Sigmoid colon (tissue), 7 donors: ENCODE data around the gene ZFYVE1. TPM values are rescaled to one million over a fixed set of nuclear protein-coding genes. Genes with fewer than 3 reads are reported as not detected.
A peak's percentile ranks its signal among the peaks of the same experiment; 100 is the strongest.
"Not testable (repeated sequence)": the region's sequence is repeated elsewhere in the genome, so short reads cannot be mapped to it uniquely, and the experiment has no call there.

Experiments
- DNase-seq: peaks from one replicate; pipeline ENCODE4 v3.0.0-alpha.2; 2019
- H3K27ac ChIP-seq, 4 donors: fragments of 200-600 bp; sonication (generic); one replicate each; pipeline ENCODE4 v1.5.1; 2016 to 2019; ENCODE audit warnings: mild to moderate bottlenecking in 1 of 4
- H3K27me3 ChIP-seq, 3 donors: fragments of 200-600 bp; sonication (generic); one replicate each; pipeline ENCODE4 v1.5.1; 2019; ENCODE audit warnings: mild to moderate bottlenecking in 1 of 3
- H3K36me3 ChIP-seq, 4 donors: fragments of 200-600 bp; sonication (generic); one replicate each; pipeline ENCODE4 v1.5.1; 2016 to 2019
- H3K4me1 ChIP-seq, 4 donors: fragments of 200-600 bp; sonication (generic); one replicate each; pipeline ENCODE4 v1.5.1; 2017 to 2019
- H3K4me3 ChIP-seq, 4 donors: fragments of 200-600 bp; sonication (generic); one replicate each; pipeline ENCODE4 v1.5.1; 2017 to 2019; ENCODE audit warnings: mild to moderate bottlenecking in 2 of 4, moderate library complexity in 1 of 4
- H3K9me3 ChIP-seq, 4 donors: fragments of 200-600 bp in 3 of 4; sonication (generic) in 3 of 4; one replicate each; pipeline versions ENCODE4 v1.5.1 to v1.6.1; 2013 to 2019
- CTCF ChIP-seq, 4 experiments: fragments of 450-650 bp in 3 of 4; fragments of 200-600 bp in 1 of 4; IDR thresholded peaks; one replicate each; pipeline ENCODE4 v1.5.1; 2016 to 2019; ENCODE audit warnings: antibody characterized with exemption in 4 of 4, mild to moderate bottlenecking in 3 of 4, moderate library complexity in 2 of 4
- EP300 ChIP-seq, 4 donors: sonication (generic); formaldehyde crosslinking; IDR thresholded peaks; one replicate each; pipeline ENCODE4 v1.6.1; 2017; ENCODE audit warnings: antibody characterized with exemption in 4 of 4
- POLR2A ChIP-seq, 2 donors: fragments of 450-650 bp; IDR thresholded peaks; one replicate each; pipeline ENCODE4 v1.6.1; 2016; ENCODE audit warnings: antibody characterized with exemption in 2 of 2, mild to moderate bottlenecking in 2 of 2, moderate library complexity in 2 of 2
- POLR2AphosphoS5 ChIP-seq, 4 donors: sonication (generic); formaldehyde crosslinking; IDR thresholded peaks; one replicate each; pipeline ENCODE4 v1.6.1; 2017; ENCODE audit warnings: antibody characterized with exemption in 4 of 4
- WGBS, 2 donors: extraction: QIAGEN DNeasy Blood & Tissue Kit; methylation state at CpG; one replicate each; pipeline ENCODE4 v1.1.7; 2013; 5-methylcytosine and 5-hydroxymethylcytosine counted together
- intact Hi-C: fragments of 100-400 bp; cut with DNase I; formaldehyde crosslinking; loops from one replicate; pipeline ENCODE4 v1.15.1; 2023
- polyA plus RNA-seq, 3 donors: library from polyadenylated mRNA; stranded (reverse); fragments of 200-250 nt; gene quantifications; one replicate each; pipeline ENCODE4 v1.2.3, GENCODE V29; 2013
- total RNA-seq, 4 donors: library from RNA; depleted of rRNA; stranded (reverse); fragments of >200 nt; gene quantifications; one replicate each; pipeline ENCODE4 v1.1.0, GENCODE V29; 2016
- donor health status: healthy with polysubstance abuse.
- donor health status: Bipolar disorder and iron deficiency.
- donor health status: healthy.

ZFYVE1 gene
- total and polyA plus RNA-seq, 7 donors, result 6.6 to 27.7 (median 15.5) TPM

- 90 to 93% methylated on average over 1 of the region's 1 CpG for WGBS, 2 donors
- H3K36me3 ChIP-seq, result no peaks in the 10 kb centered on the region
- no peak overlapping the region for H3K27ac ChIP-seq
- no peaks in the 10 kb centered on the region for H3K27me3 ChIP-seq
- intact Hi-C loops, result no loop called here
- H3K4me1 ChIP-seq, result no peaks in the 10 kb centered on the region
- no peaks in the 10 kb centered on the region for H3K9me3 ChIP-seq
- no peak for DNase-seq
- TF ChIP-seq POLR2A (IDR thresholded peaks at IDR 0.05) (no peak), EP300 (IDR thresholded peaks at IDR 0.05) (no peak), CTCF (IDR thresholded peaks at IDR 0.05) (no peak), POLR2AphosphoS5 (IDR thresholded peaks at IDR 0.05) (no peak)
- no peak overlapping the region for H3K4me3 ChIP-seq
These were observed 20.9 kb upstream of the ZFYVE1 start for GRCh38 chr14:73047808-73048207.

GRCh38 chr14:73036706-73037450 lies 10.0 kb upstream of the ZFYVE1 start:
- WGBS, 2 donors, result 88 to 93% methylated on average over 9 of the region's 9 CpGs
- H3K4me3 ChIP-seq, H3K27ac ChIP-seq, H3K4me1 ChIP-seq, H3K9me3 ChIP-seq, DNase-seq, intact Hi-C loops, H3K27me3 ChIP-seq, H3K36me3 ChIP-seq: not testable (repeated sequence)

GRCh38 chr14:73027984-73028383 lies 1.1 kb upstream of the ZFYVE1 start:
- Histone ChIP-seq H3K27me3 (no peaks in the 10 kb centered on the region), H3K4me1 (peaks cover 0 to 28% (median 25%) of the 10 kb centered on the region in 4 donors), H3K36me3 (peaks cover 10 to 14% (median 12%) of the 10 kb centered on the region in 4 donors), H3K4me3 (no peak overlapping the region), H3K27ac (no peak overlapping the region), H3K9me3 (no peaks in the 10 kb centered on the region)
- intact Hi-C loops, result loop anchor here (1.0 kb wide), 1 partner anchor 30 kb away; the partner anchor contains the start of gene RBM25
- DNase-seq, result no peak
- TF ChIP-seq POLR2A (IDR thresholded peaks at IDR 0.05), result no peak
- no peak for TF ChIP-seq EP300 (IDR thresholded peaks at IDR 0.05)
- no peak for TF ChIP-seq CTCF (IDR thresholded peaks at IDR 0.05)
- no peak for TF ChIP-seq POLR2AphosphoS5 (IDR thresholded peaks at IDR 0.05)

- Histone ChIP-seq H3K9me3 (no peaks in the 10 kb centered on the region), H3K27me3 (no peaks in the 10 kb centered on the region), H3K4me3 (peak overlapping the region; percentile 69 to 91 (median 82)), H3K4me1 (peaks cover 0 to 31% (median 29%) of the 10 kb centered on the region in 4 donors), H3K36me3 (peaks cover 10 to 16% (median 12%) of the 10 kb centered on the region in 4 donors), H3K27ac (peak overlapping the region; percentile 37 to 94 (median 92))
- DNase-seq, result no peak
- intact Hi-C loops, result loop anchor here (1.0 kb wide), 1 partner anchor 31 kb away; the partner anchor contains the start of gene RBM25
- TF ChIP-seq CTCF (IDR thresholded peaks at IDR 0.05) (no peak), EP300 (IDR thresholded peaks at IDR 0.05) (no peak), POLR2AphosphoS5 (IDR thresholded peaks at IDR 0.05) (no peak), POLR2A (IDR thresholded peaks at IDR 0.05) (no peak)
- WGBS, 2 donors, result 48 to 50% methylated on average over 3 of the region's 3 CpGs
These were observed 640 bp upstream of the ZFYVE1 start for GRCh38 chr14:73027546-73027945.

- no peak for DNase-seq
- 2 to 5% methylated on average over 21 of the region's 21 CpGs for WGBS, 2 donors
- intact Hi-C loops, result no loop called here
- H3K9me3 ChIP-seq, result no peaks in the 10 kb centered on the region
- H3K4me1 ChIP-seq, result peaks cover 0 to 43% (median 37%) of the 10 kb centered on the region in 4 donors
- H3K27me3 ChIP-seq, result no peaks in the 10 kb centered on the region
- TF ChIP-seq POLR2AphosphoS5 (IDR thresholded peaks at IDR 0.05) (no peak), POLR2A (IDR thresholded peaks at IDR 0.05) (no peak)
- peaks cover 10 to 23% (median 12%) of the 10 kb centered on the region in 4 donors for H3K36me3 ChIP-seq
- peak overlapping the region; percentile 89 to 96 (median 94) for H3K27ac ChIP-seq
- peak overlapping the region; percentile 69 to 91 (median 82) for H3K4me3 ChIP-seq
These were observed 562 bp downstream of the ZFYVE1 start for GRCh38 chr14:73026243-73026844.
